T-helper 9 cell (primary cell): ENCODE data around the gene ST3GAL6.
"Not testable (repeated sequence)": the region's sequence is repeated elsewhere in the genome, so short reads cannot be mapped to it uniquely, and the experiment has no call there.

Experiments
- DNase-seq: peaks from one replicate; pipeline ENCODE4 v3.0.0-alpha.2; 2020

ST3GAL6 gene

DNA sequence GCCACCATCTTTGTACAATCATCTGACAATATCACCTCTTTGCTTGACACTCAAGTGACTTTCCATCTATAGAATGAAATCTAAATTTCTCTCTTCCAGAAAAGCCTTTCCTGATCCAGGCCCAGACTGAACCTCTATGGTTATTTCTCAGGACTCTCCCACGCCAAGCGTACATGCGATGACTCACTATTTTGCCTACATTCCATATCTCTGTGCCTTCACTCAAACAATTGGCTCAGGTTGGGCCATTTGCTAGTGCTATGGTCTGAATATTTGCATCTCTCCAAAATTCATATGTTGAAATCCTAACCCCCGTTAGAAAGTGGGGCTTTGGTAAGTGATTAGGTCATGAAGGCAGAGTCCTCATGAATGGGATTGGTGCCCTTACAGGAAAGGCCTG lies 43.9 kb downstream of the ST3GAL6 start:
- DNase-seq = no peak

DNA sequence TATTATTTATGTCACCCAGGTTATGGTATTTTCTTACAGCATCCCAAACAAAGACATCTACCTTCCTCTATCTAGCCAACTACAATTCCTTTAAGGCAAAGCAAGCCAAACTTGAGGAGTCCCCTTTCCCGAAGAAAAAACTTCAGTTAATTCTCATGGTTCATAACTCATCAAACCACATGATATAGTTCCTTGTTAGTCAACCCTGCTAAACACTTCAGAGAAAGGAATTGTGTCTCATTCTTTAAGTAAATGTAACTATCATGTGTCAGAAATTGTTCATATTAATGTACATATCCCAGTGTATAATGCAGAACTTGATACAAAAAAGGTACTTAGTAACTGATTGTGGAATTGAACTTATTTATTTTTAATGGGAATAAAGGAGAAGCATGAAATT lies 44.4 kb downstream of the ST3GAL6 start:
- DNase-seq = no peak

DNA sequence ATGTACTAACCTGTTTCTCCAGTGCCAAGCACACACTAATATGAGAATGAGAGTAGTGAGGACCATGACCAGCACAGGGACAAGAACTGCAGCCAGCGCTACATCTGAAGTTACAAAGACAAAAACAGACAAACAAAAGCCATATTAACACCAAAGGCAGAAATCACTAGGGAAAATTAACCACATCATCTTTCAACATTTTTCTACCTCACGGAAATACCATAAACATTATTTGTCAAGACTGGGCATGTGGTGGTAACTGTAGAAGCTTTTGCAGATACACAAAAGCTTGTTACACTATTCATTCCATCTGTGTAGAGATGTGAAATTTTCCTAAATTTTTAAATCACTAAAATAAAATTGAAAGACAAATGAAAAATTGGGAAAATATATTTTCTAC lies 44.9 kb downstream of the ST3GAL6 start:
- DNase-seq = no peak

DNA sequence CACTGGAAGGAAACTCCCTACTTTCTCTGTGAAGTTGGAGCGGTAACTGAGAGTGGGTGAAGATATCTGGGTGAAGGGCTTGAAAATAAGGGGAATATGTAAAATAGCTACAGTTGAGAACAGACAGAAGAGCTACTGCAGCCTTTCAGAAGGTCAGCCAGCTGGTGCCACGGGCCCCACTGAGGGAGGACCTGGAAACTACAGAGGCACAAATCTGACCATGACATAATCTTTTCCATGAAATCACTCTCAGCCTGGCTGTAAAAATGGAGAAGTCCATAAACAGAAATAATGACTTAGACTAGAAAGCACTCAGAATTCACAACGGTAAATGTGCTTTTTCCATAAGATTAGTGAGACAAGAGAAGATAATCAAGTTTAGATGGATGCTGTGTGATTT lies 46.4 kb downstream of the ST3GAL6 start:
- DNase-seq = no peak

DNA sequence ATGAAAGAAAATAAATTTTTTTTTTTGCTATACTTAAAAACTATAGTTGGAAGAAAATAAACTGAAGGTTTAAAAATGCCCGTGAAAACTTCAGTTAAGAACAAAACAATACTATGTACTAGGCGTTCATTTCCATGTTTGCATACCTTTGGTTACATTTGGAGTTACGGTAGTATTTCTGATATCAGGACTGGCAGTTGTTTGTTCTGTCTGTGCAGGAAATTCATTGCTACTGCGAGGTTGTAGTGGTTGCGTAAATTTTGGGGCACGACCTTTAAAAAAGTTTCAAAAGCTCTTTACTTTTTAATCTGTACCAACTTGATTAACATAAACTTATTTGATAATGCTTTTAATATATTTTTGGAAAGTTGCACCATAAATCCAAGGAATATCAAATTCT lies 47.9 kb downstream of the ST3GAL6 start:
- DNase-seq = no peak

DNA sequence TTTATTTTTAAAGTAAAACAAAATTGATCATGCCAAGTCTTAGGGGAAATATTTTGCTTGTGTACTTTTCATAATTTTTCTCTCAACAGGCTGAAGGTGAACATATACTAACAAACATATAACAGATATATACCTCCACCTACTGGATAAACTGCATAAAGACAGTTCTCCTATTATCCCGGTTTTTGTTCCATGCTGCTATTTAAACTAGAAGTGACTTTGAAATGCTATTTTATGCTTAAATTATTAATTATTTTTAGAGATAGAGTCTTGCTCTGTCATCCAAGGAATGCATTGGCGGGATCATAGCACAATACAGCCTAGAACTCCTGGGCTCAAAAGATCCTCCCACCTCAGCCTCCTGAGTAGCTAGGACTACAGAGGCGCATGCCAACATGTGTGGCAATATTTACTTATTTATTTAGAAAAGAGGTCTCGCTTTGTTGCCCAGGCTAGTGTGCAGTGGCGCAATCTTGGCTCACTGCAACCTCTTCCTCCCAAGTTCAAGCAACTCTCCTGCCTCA lies 49.8 kb downstream of the ST3GAL6 start:
- no peak for DNase-seq

DNA sequence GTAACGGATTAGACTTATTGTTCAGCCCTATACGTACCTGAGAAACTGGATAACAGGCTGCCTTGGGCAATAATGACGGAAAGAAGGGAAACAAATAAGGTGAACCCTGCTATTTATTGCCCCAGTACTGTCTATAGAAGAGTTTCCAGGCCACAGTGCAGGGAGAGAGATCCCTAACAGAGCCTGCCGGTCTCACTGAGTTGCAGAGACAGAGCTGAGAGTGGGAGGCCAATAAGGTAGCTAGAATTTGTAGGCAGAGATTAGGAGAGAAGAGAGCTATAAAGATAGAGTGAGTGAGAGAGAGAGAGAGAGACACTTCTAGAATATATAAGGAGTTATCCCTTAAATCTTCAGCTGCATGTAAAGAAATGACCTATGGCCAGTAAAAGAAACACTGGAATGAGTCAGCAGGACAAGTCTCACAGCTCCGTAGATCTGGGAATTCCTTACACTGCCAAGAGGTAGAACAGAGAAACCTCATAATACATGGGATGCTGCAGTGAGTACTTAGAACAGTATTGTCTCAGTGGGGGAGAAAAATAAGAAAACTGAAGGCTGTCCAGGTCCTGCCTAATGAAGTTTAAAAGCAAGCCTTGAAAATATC lies 51.8 kb downstream of the ST3GAL6 start:
- no peak for DNase-seq

DNA sequence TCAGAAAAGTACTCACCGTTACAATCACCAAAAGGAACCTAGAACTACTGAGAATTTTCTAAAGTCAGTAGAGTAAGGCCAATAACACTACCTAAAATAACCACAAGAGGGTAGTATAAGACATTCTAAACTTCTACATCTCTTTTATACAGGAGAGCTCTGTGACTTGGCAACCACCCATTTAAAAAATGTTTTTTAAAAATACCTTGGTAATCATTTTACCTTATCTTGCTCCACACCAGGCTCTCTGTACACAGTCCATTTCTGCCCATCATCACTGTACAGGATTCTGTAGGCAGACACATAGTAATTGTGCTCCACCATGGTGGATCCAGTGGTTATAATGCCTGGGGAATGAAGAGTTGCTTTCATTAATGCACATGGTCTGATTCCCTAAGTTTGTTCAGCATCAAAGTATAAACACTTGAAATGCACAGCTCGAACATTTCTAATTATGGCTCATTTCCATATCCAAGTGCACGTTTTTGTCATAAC lies 54.5 kb downstream of the ST3GAL6 start:
- DNase-seq = no peak

DNA sequence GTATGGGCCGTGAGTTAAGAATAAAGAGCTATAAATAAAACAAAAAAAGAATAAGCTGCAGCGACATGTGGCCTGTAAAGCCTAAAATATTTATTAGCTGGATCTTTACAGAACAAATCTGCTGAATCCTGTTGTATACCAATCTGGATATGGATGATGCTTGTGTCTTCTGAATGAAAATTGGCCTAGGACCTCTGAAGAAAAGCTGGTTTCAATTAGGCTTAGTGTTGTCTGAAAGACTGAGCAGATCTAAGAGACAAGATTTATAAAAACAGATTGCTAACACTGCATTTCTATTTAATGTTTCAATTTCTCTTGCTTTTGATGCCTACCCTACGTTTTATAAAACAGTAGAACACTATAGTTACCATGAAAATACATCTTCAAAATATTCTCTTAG lies 57.9 kb downstream of the ST3GAL6 start:
- no peak for DNase-seq

DNA sequence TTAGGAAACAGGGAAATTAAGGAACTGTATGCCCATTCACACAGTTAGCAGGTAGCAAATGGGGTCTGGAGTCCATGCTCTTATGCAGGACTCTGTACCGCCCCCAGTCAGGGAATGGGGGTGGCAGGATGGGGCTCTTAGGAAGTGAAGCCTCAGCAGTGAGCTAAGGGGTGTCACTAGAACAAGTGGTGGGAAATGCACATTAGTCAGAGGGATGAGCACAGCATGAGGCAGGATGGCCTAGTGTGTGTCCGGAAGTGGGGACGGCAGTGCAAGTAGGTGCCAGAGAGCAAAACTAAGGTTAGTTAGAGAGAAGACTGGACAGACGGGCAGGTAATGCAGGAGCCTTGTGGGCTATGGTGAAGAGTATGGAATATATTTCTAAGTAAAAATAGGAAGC lies 60.7 kb downstream of the ST3GAL6 start:
- DNase-seq = no peak

DNA sequence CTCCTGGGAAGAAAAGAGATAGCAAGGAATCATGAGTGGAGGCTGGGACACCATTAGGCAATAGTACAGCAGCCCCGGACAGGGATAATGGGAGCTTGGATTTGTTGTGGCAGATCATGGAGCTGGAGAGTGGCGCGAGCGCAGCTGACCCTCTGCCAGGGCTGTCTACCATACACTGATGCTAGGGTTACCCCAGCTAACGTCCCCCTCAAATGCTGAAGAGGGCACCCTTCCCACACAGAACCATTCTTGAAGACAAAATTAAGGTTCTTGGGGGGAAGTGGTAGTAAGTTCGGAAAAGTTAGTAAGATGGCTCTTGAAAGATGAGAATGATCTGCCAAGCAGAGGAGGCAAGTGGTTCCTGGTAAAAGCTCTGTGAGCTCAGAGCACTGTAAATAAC lies 61.1 kb downstream of the ST3GAL6 start:
- no peak for DNase-seq

DNA sequence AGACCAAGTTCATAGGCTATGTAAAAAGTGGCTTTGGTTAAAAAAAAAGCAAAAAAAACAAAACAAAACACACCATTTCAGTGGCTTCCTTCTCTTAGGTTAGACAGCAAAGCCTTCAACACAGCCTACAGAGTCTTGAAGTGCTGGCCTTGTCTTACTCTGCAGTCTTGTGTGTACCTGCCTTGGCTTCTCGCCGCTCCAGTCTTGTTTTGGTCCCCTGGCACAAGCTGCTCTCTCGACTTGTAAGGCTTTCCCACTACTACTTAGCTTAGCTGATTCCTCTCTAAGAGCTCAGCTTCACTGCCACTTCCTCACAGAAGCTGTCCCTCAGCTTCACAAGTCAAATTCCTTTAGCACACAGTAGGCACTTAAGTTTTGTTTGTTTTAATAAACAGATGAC lies 63.0 kb downstream of the ST3GAL6 start:
- no peak for DNase-seq

DNA sequence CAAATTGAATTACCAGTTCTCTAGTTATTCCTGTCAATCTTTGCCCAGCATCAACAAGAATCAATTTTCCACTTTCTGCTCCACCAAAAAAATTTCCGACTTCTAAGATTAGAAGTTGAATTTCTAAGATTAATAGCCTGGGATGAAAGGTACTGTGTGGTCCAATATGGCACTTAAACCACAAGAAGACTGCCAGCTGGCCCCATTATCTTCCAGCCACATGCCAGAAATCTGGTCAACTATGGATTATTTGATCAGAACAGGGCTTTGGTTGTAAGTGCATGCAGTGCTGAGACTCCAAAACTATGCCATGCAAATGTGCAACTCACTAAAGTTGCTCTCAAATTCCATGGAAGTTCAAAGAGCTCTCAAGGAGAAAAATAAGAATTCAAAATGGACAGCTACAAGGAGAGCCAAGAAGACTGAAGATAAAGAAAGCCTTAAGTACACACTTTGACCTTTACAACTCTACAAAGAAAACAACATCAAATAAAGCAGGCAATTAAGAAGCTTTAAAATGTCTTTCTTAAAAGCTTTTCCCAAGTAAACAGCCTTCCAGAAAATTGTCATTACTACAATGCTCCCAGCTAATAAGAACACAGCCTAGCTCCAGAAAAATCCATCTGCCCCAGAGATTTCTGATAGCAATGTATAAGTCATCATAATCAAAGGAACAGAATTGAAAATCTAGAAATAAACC lies 64.2 kb downstream of the ST3GAL6 start:
- DNase-seq = no peak

DNA sequence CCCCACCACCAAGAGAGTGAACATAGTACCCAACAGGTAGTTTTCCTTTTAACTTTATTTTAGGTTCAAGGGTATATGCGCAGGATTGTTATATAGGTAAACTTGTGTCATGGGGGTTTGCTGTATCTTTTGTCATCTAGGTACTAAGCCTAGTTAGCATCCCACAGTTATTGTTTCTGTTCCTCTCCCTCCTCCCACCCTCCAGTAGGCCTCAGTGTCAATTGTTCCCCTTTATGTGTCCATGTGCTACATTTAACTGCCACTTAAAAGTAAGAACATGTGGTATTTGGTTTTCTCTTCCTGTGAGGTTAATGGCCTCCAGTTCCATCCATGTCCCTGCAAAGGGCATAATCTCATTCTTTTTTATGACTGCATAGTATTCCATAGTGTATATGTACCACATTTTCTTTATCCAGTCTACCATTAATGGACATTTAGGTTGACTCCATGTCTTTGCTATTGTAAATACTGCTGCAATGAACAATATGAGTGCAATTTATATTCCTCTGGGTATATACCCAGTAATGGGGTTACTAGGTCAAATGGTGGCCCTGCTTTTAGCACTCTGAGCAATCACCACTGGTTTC lies 66.2 kb downstream of the ST3GAL6 start:
- DNase-seq = no peak

DNA sequence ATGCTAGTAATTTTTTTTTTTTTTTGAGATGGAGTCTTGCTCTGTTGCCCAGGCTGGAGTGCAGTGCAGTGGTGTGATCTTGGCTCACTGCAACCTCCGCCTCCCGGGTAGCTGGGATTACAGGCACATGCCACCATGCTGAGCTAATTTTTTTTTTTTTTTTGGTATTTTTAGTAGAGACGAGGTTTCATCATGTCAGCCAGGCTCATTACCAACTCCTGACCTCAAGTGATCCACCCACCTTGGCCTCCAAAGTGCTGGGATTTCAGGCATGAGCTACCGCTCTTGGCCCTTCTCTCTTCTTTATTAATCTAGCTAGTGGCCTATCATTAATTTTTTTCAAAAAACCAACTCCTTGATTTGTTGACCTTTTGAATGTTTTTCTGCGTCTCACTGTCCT lies 67.9 kb downstream of the ST3GAL6 start:
- not testable (repeated sequence) for DNase-seq

DNA sequence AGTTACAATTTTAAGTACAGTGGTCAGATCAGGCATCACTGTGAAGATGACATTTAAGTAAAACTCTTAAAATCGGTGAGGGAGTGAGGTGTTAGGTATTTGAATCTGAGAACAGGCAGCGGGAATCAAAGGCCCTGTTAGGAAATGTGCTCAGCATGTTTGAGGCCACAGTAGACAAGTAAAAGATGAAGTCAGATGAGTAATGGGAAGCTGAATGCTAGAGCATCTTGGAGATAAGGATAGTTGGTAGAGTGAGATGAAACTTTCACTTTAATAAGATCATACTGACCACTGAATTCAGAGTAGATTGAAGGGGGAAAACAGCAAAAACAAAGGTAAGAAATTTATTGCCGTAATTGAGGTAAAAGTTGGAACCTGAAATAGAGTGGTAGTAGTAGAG lies 76.7 kb downstream of the ST3GAL6 start:
- DNase-seq = no peak

DNA sequence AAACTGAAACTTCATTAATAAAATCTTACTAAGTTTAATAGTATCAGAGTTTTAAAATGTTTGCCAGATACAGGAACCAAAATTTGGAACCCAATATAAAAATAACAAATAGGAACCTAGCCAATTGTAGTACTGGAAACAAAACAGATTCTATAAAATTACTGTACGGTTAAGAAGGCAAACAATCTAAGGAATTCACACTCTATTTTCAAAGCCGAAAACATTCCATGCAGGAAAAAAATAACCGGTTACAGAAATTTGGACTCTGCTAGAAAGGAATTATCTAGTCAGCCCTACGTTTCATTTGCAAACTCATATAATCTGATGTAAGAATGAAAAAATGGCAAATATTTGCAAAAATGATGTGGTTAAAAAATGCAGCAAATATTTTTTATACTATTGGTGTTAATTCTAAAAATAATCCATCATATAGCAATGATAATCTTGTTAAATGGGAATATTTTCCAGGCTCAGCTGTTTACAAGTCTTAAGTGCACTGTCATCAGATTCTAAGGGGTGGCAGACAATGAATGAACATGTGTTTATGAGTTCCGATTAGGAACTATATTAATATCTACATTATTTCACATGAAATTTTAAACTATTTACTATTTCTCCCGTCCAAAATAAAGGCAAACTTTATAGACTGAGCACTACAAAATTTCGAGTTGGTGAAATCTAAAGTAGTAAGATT lies 80.3 kb downstream of the ST3GAL6 start:
- no peak for DNase-seq
